Liver (tissue), 9 donors: ENCODE data around the gene SAMD14. TPM values are rescaled to one million over a fixed set of nuclear protein-coding genes. Genes with fewer than 3 reads are reported as not detected.

Source experiments
- DNase-seq: peaks from one replicate; pipeline ENCODE4 v3.0.0-alpha.2; 2017; ENCODE audit warnings: low spot score
- H3K27ac ChIP-seq, 2 donors: one replicate each; pipeline ENCODE4 v1.7.0; 2013; ENCODE audit warnings: inconsistent platforms in 2 of 2, low read length in 2 of 2, control low read depth in 1 of 2, low read depth in 1 of 2, mild to moderate bottlenecking in 1 of 2
- H3K27me3 ChIP-seq, 4 donors: one replicate each; pipeline versions ENCODE4 v1.6.1 to v1.7.0; 2013; ENCODE audit warnings: low read length in 3 of 4, inconsistent platforms in 1 of 4, mild to moderate bottlenecking in 1 of 4, moderate library complexity in 1 of 4; ENCODE audit not compliant: control insufficient read depth in 4 of 4, insufficient read depth in 4 of 4
- H3K36me3 ChIP-seq, 4 donors: one replicate each; pipeline versions ENCODE4 v1.6.1 to v1.7.0; 2013; ENCODE audit warnings: low read length in 3 of 4, mild to moderate bottlenecking in 3 of 4, low read depth in 1 of 4, moderate library complexity in 1 of 4; ENCODE audit not compliant: control insufficient read depth in 4 of 4, insufficient read depth in 3 of 4
- H3K4me1 ChIP-seq, 4 donors: one replicate each; pipeline versions ENCODE4 v1.6.1 to v1.7.0; 2013; ENCODE audit warnings: low read length in 3 of 4, mild to moderate bottlenecking in 3 of 4, moderate library complexity in 1 of 4; ENCODE audit not compliant: control insufficient read depth in 4 of 4, insufficient read depth in 4 of 4
- H3K4me3 ChIP-seq, 3 donors: one replicate each; pipeline versions ENCODE4 v1.6.1 to v1.7.0; 2013; ENCODE audit warnings: low read length in 3 of 3, control low read depth in 1 of 3, low read depth in 1 of 3, mild to moderate bottlenecking in 1 of 3
- H3K9ac ChIP-seq, 2 donors: one replicate each; pipeline ENCODE4 v1.7.0; 2013; ENCODE audit warnings: low read length in 2 of 2, mild to moderate bottlenecking in 2 of 2, moderate library complexity in 2 of 2, control low read depth in 1 of 2, low read depth in 1 of 2
- H3K9me3 ChIP-seq, 4 donors: one replicate each; pipeline versions ENCODE4 v1.6.1 to v1.7.0; 2013; ENCODE audit warnings: low read length in 3 of 4; ENCODE audit not compliant: control insufficient read depth in 4 of 4
- CTCF ChIP-seq: fragments of 150-350 bp; IDR thresholded peaks from 2 replicates; pipeline ENCODE4 v1.5.1; 2017; ENCODE audit warnings: improper control_type of control experiment, low read depth, low read length; ENCODE audit not compliant: missing input control
- EGR1 ChIP-seq, 2 donors: IDR thresholded peaks; 2 replicates each; pipeline ENCODE4 v1.6.1; 2016 to 2018; ENCODE audit warnings: antibody characterized with exemption in 2 of 2, low read depth in 2 of 2
- FOXA1 ChIP-seq: IDR thresholded peaks from 2 replicates; pipeline ENCODE4 v1.6.1; 2016; ENCODE audit warnings: antibody characterized with exemption
- FOXA2 ChIP-seq: IDR thresholded peaks from 2 replicates; pipeline ENCODE4 v1.6.1; 2016; ENCODE audit warnings: antibody characterized with exemption
- HNF4A ChIP-seq, 2 donors: conservative IDR thresholded peaks; 2 replicates each; pipeline ENCODE4 v1.6.1; 2016; ENCODE audit warnings: antibody characterized with exemption in 2 of 2, mild to moderate bottlenecking in 2 of 2
- HNF4G ChIP-seq: IDR thresholded peaks from 2 replicates; pipeline ENCODE4 v1.6.1; 2016; ENCODE audit warnings: antibody characterized with exemption
- MAX ChIP-seq: IDR thresholded peaks from 2 replicates; pipeline ENCODE4 v1.6.1; 2016; ENCODE audit warnings: antibody characterized with exemption
- NR2F2 ChIP-seq: IDR thresholded peaks from 2 replicates; pipeline ENCODE4 v1.6.1; 2016; ENCODE audit warnings: antibody characterized with exemption
- REST ChIP-seq: IDR thresholded peaks from 2 replicates; pipeline ENCODE4 v1.6.1; 2016; ENCODE audit warnings: antibody characterized with exemption, mild to moderate bottlenecking
- RXRA ChIP-seq, 2 donors: IDR thresholded peaks; 2 replicates each; pipeline ENCODE4 v1.6.1; 2017 to 2018; ENCODE audit warnings: antibody characterized with exemption in 2 of 2, mild to moderate bottlenecking in 1 of 2
- SP1 ChIP-seq: IDR thresholded peaks from 2 replicates; pipeline ENCODE4 v1.6.1; 2018; ENCODE audit warnings: antibody characterized with exemption, mild to moderate bottlenecking
- TAF1 ChIP-seq: conservative IDR thresholded peaks from 2 replicates; pipeline ENCODE4 v1.6.1; 2016; ENCODE audit warnings: antibody characterized with exemption, mild to moderate bottlenecking
- ZBTB33 ChIP-seq: IDR thresholded peaks from 2 replicates; pipeline ENCODE4 v1.6.1; 2016; ENCODE audit warnings: antibody characterized with exemption
- WGBS: extraction: QIAGEN DNeasy Blood & Tissue Kit; methylation state at CpG from one replicate; pipeline ENCODE4 v1.1.7; 2013; 5-methylcytosine and 5-hydroxymethylcytosine counted together
- polyA plus RNA-seq, 2 donors: library from polyadenylated mRNA; stranded (reverse) in 1 of 2; unstranded in 1 of 2; fragments of 200-250 nt in 1 of 2; fragments of >200 nt in 1 of 2; fragmentation: Nextera tagmentation in 1 of 2; extraction: Ambion mirVana in 1 of 2; gene quantifications; one replicate each; pipeline versions ENCODE4 v1.2.1 to v1.2.3, GENCODE V29; 2013 to 2015
- total RNA-seq, 2 donors: library from RNA; depleted of rRNA; stranded (reverse); fragments of >200 nt; gene quantifications; one replicate each; pipeline ENCODE4 v1.2.3, GENCODE V29; 2014
- donor health status: healthy.
- donor health status: healthy.
- donor health status: healthy.
- donor health status: healthy.
- donor health status: healthy.

Gene SAMD14
- total and polyA plus RNA-seq, 4 donors = 0.50 to 0.84 (median 0.67) TPM; not detected in 1

- Histone ChIP-seq H3K27me3 (no peaks in the 10 kb centered on the region), H3K27ac (peak overlapping the region; percentile 74 to 80), H3K36me3 (peaks cover 0 to 11% (median 2%) of the 10 kb centered on the region in 4 donors), H3K9me3 (no peaks in the 10 kb centered on the region), H3K9ac (no peak overlapping the region), H3K4me3 (peak overlapping the region in 2 of 3 donors; percentile 13 to 73), H3K4me1 (peaks cover 27 to 62% (median 57%) of the 10 kb centered on the region in 4 donors)
- DNase-seq = no peak
- TF ChIP-seq ZBTB33 (no peak), RXRA (IDR thresholded peaks at IDR 0.05) (peak in 1 of 2 donors; percentile 27), TAF1 (no peak), FOXA1 (no peak), HNF4A (conservative IDR thresholded peaks at IDR 0.05) (peak; percentile 47 to 60), REST (no peak), FOXA2 (no peak), EGR1 (IDR thresholded peaks at IDR 0.05; ENCODE audit: low read depth in 2 of 2) (no peak)
- 77% methylated on average over 10 of the region's 10 CpGs for WGBS
Observed at GRCh38 chr17:50146230-50146926, 16.4 kb upstream of the SAMD14 start.

GRCh38 chr17:50145532-50146229 lies 15.7 kb upstream of the SAMD14 start:
- Histone ChIP-seq H3K4me3 (no peak overlapping the region), H3K27ac (no peak overlapping the region), H3K4me1 (peaks cover 26 to 58% (median 53%) of the 10 kb centered on the region in 4 donors), H3K9ac (no peak overlapping the region), H3K9me3 (no peaks in the 10 kb centered on the region), H3K27me3 (no peaks in the 10 kb centered on the region), H3K36me3 (peaks cover 0 to 11% (median 3%) of the 10 kb centered on the region in 4 donors)
- TF ChIP-seq HNF4G (no peak), NR2F2 (no peak), FOXA1 (no peak), EGR1 (IDR thresholded peaks at IDR 0.05; ENCODE audit: low read depth in 2 of 2) (no peak), HNF4A (conservative IDR thresholded peaks at IDR 0.05) (no peak), CTCF (no peak), MAX (no peak), SP1 (no peak)
- 81% methylated on average over 11 of the region's 11 CpGs for WGBS
- DNase-seq = no peak
